HG03025 (cell line): ENCODE data around the gene ODAM.
"Not testable (repeated sequence)": the region's sequence is repeated elsewhere in the genome, so short reads cannot be mapped to it uniquely, and the experiment has no call there.

Source experiments
- ATAC-seq: cut with Tn5 transposase; IDR thresholded peaks from one replicate; pipeline ENCODE4 v1.9.1; 2021; ENCODE audit warnings: mild to moderate bottlenecking, moderate library complexity; ENCODE audit not compliant: unreplicated experiment, low FRiP score

Gene ODAM

DNA sequence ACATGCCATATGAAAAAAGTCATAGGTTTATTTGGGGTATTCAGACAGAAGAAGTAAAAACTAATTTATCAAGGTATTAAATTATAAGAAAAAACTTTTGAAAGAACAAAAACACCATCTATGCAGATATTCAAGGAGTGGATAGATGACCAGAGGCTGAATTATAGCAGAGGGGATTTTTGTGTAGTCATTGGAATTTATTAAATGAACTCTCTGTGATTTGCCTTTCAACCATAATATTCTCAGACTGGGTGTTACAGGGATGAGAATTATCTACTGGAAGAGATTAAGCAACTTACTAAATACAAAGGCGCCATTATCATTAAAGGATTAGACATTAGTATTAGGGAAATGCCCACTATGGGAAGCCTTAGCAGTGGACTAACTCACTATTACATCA, 21.0 kb downstream of the ODAM start:
- not testable (repeated sequence) for ATAC-seq

GRCh38 chr4:70221389-70221788, 25.9 kb downstream of the ODAM start:
- ATAC-seq = not testable (repeated sequence)

DNA sequence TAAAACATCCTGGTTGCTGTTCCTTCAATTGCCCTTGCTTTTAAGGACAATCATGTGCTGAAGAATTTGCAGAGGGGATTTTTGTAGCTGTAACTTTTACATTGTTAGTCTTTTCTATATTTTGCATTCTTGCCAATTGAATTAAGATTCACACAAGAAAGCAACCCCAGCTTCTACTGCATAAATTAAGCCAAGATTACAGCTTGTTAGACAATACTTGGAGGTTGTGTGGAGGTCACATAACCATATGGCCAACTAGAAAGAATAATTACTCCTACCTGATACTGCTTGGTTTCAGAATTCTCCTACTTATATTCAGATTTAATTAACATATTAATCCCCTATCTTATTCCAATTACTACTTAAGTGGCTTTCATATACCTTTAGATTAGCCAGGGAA, 26.3 kb downstream of the ODAM start:
- not testable (repeated sequence) for ATAC-seq

GRCh38 chr4:70225824-70226223, 30.3 kb downstream of the ODAM start, which contains the start of gene FDCSP:
Gene FDCSP (plus strand): TSS chr4:70226124. CDS start chr4:70231195, 5,071 bp downstream.
- ATAC-seq = no peak

- ATAC-seq = no peak
Measured at GRCh38 chr4:70236125-70236524, 40.6 kb downstream of the ODAM start.

GRCh38 chr4:70239131-70239883, 43.8 kb downstream of the ODAM start:
- no peak for ATAC-seq

DNA sequence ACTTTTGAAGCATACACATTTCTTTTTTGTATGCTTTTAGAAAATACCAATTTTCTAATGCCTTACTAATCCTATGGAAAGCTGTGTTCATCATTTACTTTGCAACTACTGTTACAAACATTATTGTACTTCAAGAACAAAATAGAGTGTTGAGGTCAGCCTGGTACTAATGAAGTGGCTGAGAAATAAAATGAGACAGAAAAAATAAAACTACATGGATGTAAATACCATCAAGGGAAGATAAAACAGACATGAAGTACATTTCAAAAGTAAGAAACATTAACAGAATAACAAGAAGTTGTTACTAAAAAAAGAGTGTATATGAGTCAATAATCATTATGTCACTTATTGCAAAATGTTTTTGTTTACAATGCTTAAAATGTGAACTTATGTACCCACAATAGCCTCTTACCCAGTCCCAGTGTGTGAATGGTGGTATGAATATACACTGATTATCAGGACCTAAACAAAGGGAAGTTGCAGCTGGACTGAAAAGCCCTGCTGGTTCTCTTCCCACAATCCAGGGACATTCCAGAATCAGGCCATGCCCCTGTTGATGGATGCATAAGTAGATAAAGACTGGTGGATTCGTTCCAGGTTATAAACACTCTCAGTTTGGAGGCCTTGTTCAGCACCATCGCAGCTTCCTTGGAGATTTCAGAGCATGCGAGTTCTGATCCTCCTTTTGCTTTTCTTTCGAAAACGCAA, 44.5 kb downstream of the ODAM start:
- no peak for ATAC-seq

GRCh38 chr4:70242297-70242696, 46.8 kb downstream of the ODAM start, which contains the start of gene CSN3:
Gene CSN3 (plus strand): TSS chr4:70242597. CDS start chr4:70244820, 2,223 bp downstream.
- ATAC-seq = not testable (repeated sequence)

DNA sequence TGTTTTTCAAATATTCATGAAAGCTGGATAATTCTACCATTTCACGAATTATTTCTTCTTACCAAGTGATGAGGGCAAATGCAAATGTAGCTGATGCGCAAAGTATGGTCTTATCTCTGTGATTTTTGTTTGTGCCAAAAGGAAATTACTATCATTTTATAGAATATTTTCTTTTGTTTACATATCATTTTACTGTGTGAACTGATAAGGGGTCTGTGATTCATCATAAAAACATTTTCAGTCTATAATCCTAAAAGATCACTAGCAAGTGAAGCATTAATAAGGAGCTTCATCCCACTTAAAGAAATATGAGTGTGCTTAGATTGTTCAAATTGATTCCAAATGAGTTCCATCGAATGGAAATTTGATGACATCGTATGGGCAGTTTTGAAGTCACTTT, 47.6 kb downstream of the ODAM start:
- no peak for ATAC-seq

DNA sequence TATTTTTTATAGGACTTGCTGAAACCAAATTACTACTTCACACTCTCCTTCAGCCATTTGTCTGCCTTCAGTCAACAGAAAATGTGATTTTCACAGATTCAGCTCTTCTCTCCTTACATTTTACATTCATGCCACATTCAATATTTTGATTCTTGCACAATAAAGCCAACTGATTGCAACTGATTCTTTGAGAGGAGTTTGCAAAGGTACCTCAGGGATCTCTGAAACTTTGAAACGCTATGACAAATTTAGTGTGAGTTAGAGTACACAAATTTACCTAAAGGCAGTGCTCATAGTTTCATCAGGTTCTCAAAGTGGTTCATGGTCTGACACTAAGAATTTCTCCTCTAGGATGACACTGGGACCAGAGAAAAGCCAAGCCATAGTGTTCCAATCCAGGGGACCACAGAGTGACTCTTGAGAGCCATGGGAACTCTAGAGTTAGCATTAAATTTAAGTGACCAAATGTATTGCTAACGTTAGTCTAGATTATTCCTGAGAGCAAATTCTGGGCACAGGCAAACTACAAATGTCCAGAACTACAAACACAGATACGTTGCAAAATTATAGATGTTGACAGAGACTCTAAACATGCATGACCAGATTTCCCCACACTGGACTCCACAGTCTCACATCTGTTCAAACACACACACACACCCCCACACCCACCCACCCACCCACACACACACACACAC, 55.9 kb downstream of the ODAM start:
- ATAC-seq = no peak

DNA sequence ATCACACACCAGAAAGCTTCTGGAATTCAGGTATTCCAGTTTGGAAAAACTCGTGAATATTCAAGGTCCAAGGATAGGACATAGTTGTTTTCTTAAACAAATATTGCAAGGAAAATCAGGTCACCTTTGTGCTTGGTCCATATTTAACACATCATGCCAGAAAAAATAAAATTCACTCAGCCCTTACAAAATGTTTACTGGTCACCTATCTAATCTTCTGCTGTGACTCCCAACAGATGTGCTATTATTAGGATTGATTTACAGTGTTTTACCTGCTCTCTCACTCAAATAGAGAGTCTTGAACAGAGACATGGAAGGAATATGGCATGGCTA, 56.4 kb downstream of the ODAM start:
- ATAC-seq = no peak
